GM23248 (cell line): ENCODE results near the gene MAPK4.

ENCODE experiments used
- EZH2 ChIP-seq: fragments of 200-600 bp; sonication (generic); IDR thresholded peaks from 2 replicates; pipeline ENCODE4 v1.6.1; 2018; ENCODE audit warnings: antibody characterized with exemption, mild to moderate bottlenecking; ENCODE audit not compliant: insufficient read depth, poor library complexity, severe bottlenecking
- EZH2phosphoT487 ChIP-seq: fragments of 200-600 bp; sonication (generic); IDR thresholded peaks from 2 replicates; pipeline ENCODE4 v1.6.1; 2018; ENCODE audit warnings: antibody characterized with exemption, moderate library complexity, mild to moderate bottlenecking, low read depth; ENCODE audit not compliant: insufficient read depth

DNA sequence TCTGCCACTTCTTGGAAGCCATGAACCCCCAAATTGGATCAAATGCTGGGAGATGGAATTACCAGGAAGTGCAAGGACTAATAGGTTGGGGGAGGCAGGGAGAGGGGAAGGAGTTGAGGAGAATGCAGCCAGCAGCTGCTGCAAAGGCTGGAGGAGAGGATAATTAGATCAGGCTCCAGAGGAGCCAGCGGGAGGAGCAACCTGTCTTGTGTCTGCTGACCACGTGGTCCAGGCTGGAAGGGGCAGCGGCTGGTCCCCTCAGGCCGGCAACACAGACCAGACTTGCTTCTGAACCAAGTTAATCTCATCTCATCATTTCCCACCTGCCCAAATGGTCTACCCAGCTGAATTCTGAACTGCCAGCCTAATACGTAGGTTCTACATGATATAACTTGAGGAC lies 191.6 kb downstream of the MAPK4 start:
- no peak for TF ChIP-seq EZH2
- TF ChIP-seq EZH2phosphoT487: no peak
